Embryonic facial prominence (tissue), 1 donor: ENCODE data around the gene C1orf52.

ENCODE experiments used
- DNase-seq: peaks from one replicate; pipeline ENCODE4 v3.0.0-alpha.2; 2016; ENCODE audit errors: extremely low spot score

Gene C1orf52

DNA sequence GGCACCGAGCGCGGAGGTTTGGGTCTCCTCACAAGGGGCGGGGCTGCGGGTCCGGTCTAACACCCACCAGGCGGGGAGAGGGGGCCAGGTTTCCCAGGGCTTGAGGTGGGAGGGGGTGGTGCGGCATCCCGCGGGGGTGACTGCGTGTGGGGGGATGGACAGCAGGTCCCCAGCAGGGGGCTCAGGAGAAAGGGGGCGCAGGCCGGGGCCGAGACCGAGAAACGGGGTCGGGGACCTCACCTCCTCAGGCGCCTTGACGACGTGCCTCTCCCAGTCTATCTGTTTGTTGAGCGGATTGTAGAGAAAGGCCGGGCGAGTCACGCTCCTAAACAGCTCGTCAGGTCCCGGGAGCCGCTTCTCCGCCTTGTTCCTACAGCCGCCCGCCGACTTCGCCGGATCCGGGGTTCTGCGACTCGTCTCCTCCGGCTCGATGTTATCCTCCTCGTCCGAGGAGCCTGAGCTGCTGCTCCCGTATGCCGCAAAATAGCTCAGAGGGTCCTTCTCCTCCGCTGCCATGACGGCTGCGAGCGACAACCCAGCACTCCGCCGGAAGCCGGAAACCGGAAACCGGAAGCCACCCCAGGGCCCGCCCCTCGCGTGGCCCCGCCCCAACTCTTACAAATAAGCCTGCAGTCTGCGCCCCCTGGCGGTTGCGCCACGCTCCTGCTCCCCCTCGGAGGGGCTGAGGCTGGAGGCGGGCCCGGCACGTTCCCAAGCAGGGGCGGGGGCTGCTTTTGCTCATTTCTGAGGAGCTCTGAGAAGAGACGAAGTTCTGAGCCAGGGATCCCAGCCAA lies at the start of gene C1orf52:
Gene C1orf52, minus strand, starts transcription at position 545 of the 794 bp plus-strand sequence. Its CDS starts 29 bp downstream, at position 516.
- peak; percentile 87 for DNase-seq

DNA sequence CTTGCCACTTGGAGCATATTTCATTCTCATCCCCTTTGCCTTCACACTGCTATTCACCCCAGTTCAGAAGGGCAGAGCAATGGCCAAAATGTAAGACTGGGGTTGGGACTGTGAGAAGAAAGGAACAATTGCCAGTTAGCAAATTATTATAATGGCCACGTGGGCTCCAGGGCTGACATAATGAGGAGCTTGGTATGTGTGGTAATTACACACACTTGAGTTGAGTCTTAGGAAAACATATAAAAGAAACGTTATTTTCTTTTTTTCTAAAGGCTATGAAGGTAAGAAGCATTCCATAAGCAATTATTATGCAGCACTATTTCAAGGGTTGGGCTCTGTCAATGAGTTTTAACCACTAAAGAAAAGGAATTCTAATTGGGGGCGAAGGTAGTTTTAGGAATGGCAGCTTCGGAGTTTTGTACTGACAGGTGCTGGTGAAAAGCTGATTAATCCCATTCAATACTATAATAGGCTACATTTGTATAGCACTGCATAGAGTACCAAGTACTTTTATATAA lies 49.4 kb upstream of the C1orf52 start:
- no peak for DNase-seq

DNA sequence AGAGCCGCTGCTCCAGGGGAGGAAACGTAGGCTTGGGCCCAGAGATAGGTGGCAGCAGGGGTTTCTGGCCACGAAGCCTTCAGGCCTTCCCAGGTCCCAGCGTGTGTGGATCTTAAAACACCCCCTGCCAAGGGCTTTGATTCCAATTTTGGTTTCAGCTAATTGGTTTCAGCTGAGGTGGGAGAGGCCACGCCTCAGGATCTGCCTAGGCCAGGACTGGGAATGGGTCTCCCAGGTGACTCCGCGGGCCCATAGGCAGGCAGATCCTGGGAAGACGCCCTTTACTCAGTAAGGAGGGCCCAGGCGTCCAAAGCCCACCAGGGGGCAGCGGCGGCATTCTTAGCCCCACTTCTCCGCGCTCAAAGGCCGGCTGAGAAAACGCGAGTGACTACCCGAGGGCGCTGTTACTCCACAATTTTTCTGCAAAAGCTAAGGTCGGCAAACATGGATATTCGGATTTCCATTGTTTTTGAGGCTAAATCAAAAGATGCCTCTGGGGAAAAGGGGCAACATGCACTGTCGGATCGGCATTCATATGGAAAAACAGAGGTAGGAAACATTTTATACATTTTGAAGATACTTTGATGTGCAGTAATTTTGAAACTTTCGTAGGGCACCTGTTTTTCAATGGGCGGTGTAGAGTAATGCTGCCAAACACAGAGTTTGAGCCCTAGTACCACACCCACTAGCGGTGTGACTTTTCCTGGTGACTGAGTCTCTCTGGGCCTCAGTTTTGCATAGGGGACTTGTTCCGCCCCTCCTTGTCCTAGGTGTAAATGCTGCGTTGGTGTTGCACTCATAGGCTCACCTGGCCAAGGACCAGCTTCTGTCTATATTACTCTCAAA lies 48.7 kb upstream of the C1orf52 start:
- DNase-seq, result peak; percentile 86

DNA sequence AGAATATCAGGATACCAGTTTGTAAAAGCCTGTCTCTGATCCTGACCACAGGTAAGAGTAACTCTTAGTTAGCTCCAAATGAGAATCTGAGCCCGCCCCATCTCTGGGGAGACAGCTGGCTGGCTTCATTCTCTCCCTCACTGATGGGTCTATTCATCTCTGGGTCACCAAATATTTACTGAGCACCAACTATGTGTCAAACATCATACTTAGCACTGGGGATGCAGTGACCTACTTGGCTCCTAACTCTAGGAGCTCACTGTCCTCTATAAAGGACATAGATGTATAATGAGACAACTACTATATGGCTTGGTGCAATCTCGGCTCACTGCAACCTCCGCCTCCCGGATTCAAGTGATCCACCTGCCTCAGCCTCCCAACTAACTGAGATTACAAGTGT lies 46.8 kb upstream of the C1orf52 start:
- no peak for DNase-seq

DNA sequence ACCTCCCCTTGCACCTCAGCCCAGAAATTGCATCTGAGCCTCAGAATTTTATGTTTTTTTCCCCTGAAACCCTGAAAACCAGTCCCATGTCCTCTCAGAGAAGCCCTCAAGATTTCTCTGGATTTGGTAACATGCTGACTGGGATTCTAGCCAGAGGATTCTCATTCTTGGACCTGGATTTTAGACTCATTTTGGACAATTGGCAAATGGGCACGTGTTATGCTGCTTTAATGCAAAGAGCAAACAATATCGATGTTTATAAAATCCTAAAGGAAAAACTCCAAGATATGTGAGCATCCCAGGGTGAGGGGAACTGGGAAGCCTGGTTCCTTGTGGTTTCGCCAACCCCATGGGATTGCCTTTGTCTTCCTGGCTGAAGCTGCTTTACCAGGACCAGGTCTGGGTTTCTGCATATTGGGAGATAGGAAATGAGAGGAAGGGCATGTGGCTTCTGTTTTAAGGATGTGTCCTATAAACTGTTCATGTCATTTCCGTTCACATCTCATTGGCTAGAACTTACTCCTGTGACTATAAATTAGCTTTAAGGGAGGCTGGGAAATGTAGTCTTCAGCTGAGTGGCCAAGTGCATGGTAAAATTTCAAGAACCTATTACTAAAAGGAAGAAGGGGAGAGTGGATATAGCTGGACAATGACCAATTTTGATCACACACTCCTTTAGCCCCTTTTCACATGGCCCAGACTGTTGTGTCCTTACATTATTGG lies 44.1 kb upstream of the C1orf52 start:
- DNase-seq, result no peak

DNA sequence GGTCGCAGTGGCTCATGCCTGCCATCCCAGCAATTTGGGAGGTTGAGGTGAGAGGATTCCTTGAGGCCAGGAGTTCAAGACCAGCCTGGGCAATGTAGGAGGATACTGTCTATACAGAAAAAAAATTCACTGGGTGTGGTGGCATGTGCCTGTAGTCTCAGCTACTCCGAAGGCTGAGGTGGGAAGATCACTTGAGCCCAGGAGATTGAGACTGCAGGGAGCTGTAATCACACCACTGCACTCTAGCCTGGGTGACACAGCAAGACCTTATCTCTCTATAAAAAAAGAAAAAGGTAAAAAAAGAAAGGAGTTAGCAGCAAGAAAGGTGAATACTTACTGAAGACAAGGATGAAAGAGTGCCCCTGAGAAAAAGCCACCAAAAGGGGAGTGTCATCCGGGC lies 40.7 kb upstream of the C1orf52 start:
- DNase-seq, result no peak

DNA sequence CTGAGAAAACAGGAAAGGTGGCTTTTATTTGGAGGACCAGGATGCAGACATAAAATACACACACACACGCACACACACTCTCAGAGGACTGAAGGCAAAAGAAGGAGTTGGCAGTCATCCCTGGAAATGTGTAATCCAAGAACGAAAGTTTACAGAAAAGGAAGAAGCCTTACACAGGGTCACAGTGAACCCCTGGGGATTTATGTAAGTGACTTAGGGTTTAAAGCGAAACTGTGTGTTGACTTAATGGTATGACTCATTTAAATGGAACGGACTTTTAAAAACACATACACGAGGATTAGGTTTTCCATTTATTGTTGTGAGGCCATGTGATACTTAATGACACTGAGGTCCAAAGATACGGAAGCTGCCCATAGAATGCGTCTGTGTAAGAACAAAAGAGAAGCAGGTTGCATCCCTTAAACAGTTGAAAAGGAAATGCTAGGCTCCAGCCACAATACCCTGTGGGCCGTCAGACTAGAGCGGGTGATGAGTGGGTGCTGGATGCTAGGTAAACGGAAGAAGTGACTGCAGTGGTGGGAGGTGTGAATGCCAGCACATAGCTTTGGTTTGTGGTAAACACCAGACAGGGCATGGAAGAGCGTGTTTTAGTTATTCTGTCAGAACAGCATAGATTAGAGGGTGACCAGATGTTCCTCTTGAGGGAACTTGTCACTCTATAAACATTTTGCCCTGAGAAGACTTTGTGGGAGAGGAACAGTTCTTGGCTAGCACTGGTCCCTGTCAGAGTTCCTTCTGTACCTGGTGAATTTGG lies 38.6 kb upstream of the C1orf52 start:
- DNase-seq, result peak; percentile 70

DNA sequence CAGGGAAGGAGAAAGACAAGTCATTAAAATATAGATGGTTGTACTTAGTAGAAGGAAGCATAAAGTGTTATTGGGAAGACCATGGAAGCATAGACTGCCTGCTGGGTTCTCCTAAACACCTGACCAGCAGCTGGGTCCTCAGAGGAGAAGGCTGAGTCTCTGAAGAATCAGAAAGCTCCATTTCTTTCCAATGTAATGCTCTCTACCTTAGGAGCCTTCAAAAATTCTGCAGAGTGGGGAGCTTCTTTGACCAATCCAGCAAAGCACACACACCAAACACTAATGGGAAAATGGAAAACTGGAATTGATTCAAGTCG lies 38.0 kb upstream of the C1orf52 start:
- DNase-seq, result no peak

DNA sequence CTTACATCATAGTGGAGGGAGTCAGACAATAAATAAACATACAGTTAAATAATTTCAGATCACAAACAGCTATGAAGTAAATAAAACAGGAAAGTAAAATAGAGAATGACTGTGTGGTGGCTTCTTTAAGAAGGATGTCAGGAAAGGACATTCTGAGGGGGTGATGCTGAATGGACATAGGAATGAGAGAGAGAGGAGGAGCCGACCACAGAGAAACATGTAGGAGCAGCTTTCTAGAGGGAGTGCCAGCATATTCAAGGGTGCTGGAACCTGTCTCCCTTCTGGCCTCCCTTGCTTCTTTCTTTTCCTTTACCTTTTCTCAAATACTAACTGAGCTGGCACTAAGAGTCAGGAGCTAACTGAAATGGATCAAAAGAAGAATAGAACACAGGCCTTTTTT lies 37.5 kb upstream of the C1orf52 start:
- no peak for DNase-seq

DNA sequence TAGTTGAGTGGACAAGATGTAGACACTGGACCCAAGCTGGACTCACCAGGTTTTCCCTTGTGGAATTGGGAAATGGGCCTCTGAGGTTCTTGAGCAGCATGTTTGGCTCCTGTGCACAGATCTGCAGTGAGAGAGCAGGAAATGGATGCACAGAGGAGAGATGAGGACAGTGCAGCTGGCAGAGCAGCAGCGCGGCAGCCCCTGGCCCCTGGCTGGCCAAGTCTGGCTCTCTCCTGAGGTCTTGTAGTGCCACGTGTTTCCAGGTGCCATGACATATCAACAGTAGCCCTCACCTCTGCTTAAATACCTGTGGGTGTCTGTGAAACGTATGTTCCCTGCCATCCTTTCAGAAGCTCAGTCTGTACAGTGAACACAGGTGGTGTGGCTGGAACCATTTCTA lies 36.2 kb upstream of the C1orf52 start:
- no peak for DNase-seq

DNA sequence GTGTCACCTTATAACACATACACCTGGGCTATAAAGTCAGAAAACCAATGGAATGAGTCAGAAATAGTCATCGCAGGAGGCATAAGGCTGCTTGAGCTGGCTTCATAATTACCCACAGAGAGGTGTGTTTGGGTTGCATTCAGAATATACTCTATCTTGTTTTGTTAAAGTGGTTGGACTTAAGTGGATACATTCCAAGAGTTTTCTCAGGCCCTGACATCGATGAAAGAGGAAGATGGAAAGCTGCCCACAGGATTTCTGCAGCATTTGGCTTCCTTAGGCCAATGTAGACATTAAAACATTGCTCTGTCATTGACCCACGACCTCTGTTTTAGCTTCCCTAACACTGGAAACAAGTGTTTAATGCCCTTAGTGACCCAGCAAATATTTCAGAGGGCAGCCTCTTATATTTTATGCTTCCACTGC lies 35.6 kb upstream of the C1orf52 start:
- no peak for DNase-seq

DNA sequence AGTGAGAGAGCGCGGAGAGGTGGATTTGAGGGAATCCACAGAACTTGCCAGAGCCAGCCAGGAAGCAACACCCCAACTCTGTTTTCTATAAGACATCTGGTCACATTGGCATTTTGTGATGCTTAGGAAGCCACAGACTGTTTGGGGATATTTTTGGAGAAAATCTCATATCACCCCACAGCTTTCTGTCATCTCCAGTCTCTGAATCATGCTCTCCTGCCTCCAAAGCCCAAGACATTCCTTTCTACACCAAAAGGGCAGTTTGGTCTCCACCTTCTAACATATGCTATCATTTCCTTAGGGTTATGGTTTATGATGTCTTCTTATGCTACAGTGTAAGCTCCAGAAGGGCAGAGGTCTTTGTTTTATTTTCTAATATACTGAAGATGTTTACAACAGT lies 31.4 kb upstream of the C1orf52 start:
- DNase-seq, result no peak

DNA sequence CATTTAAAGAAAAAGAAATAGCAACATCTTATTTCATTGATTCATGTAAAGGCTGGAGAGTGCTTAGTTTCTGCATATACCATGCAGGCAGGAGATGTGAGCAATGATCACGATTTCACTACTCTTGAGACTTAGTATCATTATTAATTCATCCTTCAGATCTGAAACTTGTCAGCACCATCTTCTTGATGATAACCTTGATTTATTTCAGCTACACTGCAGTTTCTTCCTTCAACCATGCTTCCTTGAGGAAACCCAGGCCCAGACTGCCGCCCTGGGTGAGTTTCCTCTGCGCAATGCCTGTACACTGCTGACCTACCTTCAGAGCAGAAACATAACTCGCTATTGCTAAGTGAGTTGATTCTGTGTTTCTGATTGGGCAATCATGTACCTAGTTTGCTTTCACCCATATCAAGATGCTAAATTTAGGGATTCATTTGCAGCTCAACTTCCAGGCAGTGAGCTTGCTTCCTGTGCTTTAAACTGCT lies 30.4 kb upstream of the C1orf52 start:
- DNase-seq, result no peak

DNA sequence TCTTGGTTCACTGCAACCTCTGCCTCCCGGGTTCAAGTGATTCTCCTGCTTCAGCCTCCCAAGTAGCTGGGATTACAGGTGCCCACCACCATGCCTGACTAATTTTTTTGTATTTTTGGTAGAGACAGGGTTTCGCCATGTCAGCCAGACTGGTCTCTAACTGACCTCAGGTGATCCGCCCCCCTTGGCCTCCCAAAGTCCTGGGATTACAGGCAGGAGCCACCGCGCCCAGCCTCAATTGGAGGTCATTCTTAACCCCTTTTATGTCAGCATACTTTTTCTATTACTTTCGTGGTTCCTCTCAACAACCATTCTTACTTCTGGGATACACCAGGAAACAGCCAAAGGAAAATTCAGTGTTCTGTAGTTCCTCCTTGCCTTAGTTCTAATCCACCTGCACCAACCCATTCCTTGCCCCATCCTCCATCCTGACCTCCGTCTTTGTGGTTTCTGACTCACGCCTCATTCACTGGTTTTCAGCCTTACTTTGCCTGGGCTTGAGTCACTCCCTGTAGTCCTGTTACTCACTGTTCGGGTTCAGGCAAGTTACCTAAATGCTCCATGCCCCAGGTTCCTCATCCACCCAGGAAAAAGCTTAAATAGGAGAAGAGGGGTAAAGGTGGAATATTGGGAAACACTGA lies 29.9 kb upstream of the C1orf52 start:
- DNase-seq, result no peak

DNA sequence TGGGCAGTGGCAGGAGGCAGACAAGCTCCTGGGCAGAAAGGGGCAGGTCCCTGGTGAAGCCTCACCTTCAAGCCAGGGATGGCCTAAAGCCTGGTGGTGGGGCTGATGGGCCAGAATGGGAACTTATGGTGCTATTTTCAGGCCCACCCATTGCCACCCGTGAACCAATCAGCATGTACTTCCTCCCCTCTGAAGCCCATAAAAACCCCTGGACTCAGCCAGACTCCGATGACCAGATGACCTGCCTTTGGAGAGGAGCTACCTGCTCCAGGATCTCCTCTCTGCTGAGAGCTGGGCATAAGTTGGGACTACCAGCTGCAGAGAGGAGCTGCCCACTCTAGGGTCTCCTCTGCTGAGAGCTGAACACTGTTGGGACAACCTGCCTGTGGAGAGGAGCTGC lies 24.7 kb upstream of the C1orf52 start:
- DNase-seq, result no peak

DNA sequence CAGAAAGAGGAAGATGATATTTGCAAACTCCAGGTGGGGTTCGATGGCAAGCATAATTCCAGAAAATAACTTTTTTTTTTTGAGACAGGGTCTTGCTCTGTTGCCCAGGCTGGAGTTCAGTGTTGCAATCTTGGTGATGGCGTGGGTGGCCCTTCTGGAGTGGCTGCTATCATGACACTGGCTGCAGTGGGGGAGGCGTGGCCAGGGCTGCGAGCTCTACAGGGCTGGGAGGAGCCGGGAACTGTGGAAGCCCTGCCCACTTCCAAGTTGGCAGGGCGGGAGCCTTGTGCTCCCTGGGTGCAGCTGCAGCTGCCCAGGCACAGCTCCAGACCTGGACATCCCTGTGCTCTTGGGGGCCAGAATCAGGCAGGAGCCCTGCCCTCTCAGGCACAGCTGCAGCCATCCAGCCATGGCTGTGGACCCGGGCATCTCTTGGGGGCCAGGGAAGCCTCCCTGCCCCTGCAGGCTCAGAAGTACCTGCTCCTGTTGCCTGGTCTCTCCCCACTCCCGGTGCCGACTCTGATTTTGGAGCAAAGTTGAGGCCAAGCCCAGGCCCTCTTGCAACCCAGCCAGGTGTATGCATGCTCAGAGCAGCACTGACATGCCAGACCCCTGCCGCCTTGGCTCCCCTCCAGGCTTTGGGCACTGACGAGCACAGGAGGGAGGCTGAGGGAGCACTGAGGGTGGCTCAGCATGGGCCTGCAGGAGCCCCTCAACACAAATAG lies 24.2 kb upstream of the C1orf52 start:
- no peak for DNase-seq

DNA sequence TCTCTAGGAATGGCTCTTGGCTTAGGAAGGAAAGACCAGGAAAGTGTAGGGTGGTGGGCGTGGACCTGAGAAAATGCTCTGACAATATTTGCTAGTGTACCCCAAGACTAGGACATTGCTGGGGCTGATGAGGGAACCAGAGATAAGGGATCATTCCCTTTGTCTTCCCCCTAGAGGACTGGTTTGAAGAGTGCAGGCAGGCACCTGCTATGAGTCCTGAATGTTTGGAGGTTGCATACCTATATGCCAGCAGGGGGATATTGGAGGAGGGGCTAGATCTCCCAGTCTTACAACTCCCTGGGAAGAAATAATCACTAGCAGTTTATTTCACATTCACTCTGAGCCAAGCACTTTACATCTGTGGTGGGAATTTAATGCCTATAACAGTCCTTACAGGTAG lies 23.0 kb upstream of the C1orf52 start:
- DNase-seq, result no peak

DNA sequence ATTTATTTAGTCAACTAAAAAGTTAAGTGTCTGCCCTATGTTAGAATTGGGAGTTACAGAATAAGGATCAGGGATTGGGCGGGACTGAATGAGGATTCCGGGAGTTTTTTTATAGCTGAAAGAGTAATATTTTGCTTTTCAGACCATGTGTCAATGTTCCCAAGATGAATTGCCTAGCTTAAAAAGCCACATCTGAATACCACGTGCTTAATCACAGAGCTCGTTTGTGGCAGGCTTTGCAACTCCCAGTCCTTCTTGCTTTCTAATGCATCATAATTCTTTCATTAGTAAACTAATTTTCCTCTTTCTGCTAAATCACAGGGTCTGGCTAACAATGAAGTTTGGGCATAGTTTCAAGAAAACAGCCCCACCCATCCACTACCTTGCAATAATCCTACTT lies 21.2 kb upstream of the C1orf52 start:
- no peak for DNase-seq

DNA sequence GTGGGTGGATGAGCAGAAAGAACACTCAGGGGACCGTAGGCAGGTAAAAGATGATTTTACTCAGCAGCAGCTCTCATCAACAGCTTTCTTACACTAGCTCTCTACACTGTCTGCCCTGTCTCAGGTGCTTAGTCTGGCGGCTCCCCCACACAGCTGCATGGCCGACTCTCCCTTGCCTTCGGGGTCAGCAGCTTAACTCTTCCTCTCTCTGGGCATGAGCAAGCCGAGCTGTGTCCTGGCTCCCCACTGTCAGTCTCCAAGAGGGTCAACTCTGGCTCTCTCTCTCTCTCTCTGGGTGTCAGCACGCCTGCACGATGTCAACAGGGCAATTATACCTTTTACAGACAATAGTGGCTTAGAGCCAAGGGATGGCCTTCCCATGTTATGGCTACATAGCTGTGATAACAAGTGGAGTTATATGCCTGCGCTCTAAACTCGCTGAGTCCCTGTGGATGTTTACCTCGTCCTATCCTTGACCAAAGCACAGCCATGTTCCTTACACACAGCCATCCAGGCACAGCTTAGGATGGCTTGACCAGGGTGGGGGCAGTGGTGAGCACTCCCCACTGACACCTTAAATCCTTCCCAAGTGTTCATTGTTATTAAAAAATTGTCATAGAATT lies 20.1 kb upstream of the C1orf52 start:
- no peak for DNase-seq

DNA sequence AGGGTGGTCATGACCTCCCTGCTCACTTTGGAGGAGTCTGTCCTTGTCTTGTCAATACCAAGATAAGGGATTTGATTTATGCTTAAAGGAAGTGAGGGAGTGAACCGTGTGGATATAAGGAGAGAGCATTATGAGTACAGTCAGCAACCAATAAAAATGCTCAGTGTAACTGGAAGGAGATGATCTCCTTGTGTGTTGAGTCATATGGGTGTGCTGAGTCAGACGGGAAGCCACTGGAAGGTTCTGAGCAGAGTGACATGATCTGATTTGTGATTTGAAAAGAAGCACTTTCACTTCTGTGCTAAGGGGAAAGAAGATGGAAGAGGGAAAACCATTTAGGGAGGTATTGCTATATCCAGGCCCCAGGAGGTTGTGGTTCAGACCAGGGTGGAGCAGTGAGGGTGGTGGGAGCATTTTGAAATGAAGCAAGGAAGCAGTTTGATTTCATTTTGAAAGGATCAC lies 19.4 kb upstream of the C1orf52 start:
- DNase-seq, result no peak
